IMR-90 (cell line): ENCODE measurements around the gene MALAT1. TPM values are rescaled to one million over a fixed set of nuclear protein-coding genes. Genes with fewer than 3 reads are reported as not detected.

Experiments
- CHD1 ChIP-seq: IDR thresholded peaks from 2 replicates; pipeline ENCODE4 v1.6.1; 2012; ENCODE audit warnings: low read depth, low read length, improper control_type of control experiment
- MAFK ChIP-seq: IDR thresholded peaks from 2 replicates; pipeline ENCODE4 v1.6.1; 2012; ENCODE audit warnings: low read depth, low read length, improper control_type of control experiment
- RAD21 ChIP-seq: IDR thresholded peaks from 2 replicates; pipeline ENCODE4 v1.6.1; 2012; ENCODE audit warnings: low read length, improper control_type of control experiment
- polyA plus RNA-seq, 3 experiments: library from polyadenylated mRNA; depleted of rRNA; stranded (reverse); fragments of >200 nt; gene quantifications; 2 replicates each; pipeline ENCODE4 v1.2.3, GENCODE V29; 2012; ENCODE audit warnings: low replicate concordance in 1 of 3
- total RNA-seq: library from RNA; depleted of rRNA; stranded (reverse); fragments of >200 nt; gene quantifications from 2 replicates; pipeline ENCODE4 v1.2.3, GENCODE V29; 2012

MALAT1 gene
- total and polyA plus RNA-seq, 2 of the 4 experiments (the other 2 are of a cell fraction), result 636 to 3,569 TPM

- no peak for TF ChIP-seq MAFK
- TF ChIP-seq CHD1, result no peak
- no peak; the same call in 1 of the 2 replicates for TF ChIP-seq RAD21
Measured at GRCh38 chr11:65477149-65477965, 21.5 kb upstream of the MALAT1 start (continued).
